ENCODE results near the gene HELZ2.

- TF ChIP-seq, protein P1, sequence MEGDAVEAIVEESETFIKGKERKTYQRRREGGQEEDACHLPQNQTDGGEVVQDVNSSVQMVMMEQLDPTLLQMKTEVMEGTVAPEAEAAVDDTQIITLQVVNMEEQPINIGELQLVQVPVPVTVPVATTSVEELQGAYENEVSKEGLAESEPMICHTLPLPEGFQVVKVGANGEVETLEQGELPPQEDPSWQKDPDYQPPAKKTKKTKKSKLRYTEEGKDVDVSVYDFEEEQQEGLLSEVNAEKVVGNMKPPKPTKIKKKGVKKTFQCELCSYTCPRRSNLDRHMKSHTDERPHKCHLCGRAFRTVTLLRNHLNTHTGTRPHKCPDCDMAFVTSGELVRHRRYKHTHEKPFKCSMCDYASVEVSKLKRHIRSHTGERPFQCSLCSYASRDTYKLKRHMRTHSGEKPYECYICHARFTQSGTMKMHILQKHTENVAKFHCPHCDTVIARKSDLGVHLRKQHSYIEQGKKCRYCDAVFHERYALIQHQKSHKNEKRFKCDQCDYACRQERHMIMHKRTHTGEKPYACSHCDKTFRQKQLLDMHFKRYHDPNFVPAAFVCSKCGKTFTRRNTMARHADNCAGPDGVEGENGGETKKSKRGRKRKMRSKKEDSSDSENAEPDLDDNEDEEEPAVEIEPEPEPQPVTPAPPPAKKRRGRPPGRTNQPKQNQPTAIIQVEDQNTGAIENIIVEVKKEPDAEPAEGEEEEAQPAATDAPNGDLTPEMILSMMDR (IDR thresholded peaks at IDR 0.05; ENCODE audit: low read depth, low read length, poor library complexity, severe bottlenecking) = no peak
- no peak for TF ChIP-seq EZH2phosphoT487 (IDR thresholded peaks at IDR 0.05; ENCODE audit: borderline replicate concordance, low read length)
Observed at GRCh38 chr20:63542696-63543095, 31.3 kb downstream of the HELZ2 start.

Data from DOHH2 (cell line).